SKM-1 (cell line): ENCODE results near the gene RIGI.
"Not testable (repeated sequence)": the region's sequence is repeated elsewhere in the genome, so short reads cannot be mapped to it uniquely, and the experiment has no call there.

Experiments used
- DNase-seq: peaks from one replicate; lab custom pipeline; 2025; ENCODE audit not compliant: unreplicated experiment; lab: John Stamatoyannopoulos, UW

Gene RIGI

GRCh38 chr9:32533336-32533735 is 7.3 kb upstream of the RIGI start:
- no peak for DNase-seq

- no peak for DNase-seq
These were observed 682 bp upstream of the RIGI start for GRCh38 chr9:32526707-32527048.

- no peak for DNase-seq
These were observed 326 bp downstream of the RIGI start for GRCh38 chr9:32525709-32526030.

GRCh38 chr9:32524892-32525708 is 896 bp downstream of the RIGI start:
- DNase-seq: no peak

- not testable (repeated sequence) for DNase-seq
These were observed 1.5 kb downstream of the RIGI start for GRCh38 chr9:32524558-32524891.

- no peak for DNase-seq
These were observed 2.1 kb downstream of the RIGI start for GRCh38 chr9:32523910-32524309.

GRCh38 chr9:32518276-32518675 is 7.7 kb downstream of the RIGI start:
- DNase-seq: no peak

GRCh38 chr9:32516241-32516640 is 9.8 kb downstream of the RIGI start:
- no peak for DNase-seq

- no peak for DNase-seq
These were observed 17.3 kb downstream of the RIGI start for GRCh38 chr9:32508728-32509127.

- DNase-seq: no peak
These were observed 23.0 kb downstream of the RIGI start for GRCh38 chr9:32503008-32503407.

- DNase-seq: no peak
These were observed 23.5 kb downstream of the RIGI start for GRCh38 chr9:32502464-32502863.

GRCh38 chr9:32501868-32502267 is 24.1 kb downstream of the RIGI start:
- DNase-seq: no peak

- DNase-seq: no peak
These were observed 25.2 kb downstream of the RIGI start for GRCh38 chr9:32500768-32501167.

- DNase-seq: no peak
These were observed 28.1 kb downstream of the RIGI start for GRCh38 chr9:32497921-32498320.

- no peak for DNase-seq
These were observed 35.4 kb downstream of the RIGI start for GRCh38 chr9:32490601-32491000.

GRCh38 chr9:32487981-32488380 is 38.0 kb downstream of the RIGI start:
- no peak for DNase-seq

- no peak for DNase-seq
These were observed 39.0 kb downstream of the RIGI start for GRCh38 chr9:32486839-32487562.

- DNase-seq: no peak
These were observed 42.7 kb downstream of the RIGI start for GRCh38 chr9:32483343-32483742.
